Stimulated activated effector memory CD8-positive, alpha-beta T cell treated with anti-CD3 and anti-CD28 coated beads, Interleukin-12 subunit alpha, Interleukin-12 subunit beta, amount 100 ng/mL, for 72 hours (primary cell): Measurements from ENCODE around the gene ZDHHC18.
"Not testable (repeated sequence)": the region's sequence is repeated elsewhere in the genome, so short reads cannot be mapped to it uniquely, and the experiment has no call there.

ENCODE experiments used
- ATAC-seq: fragments of 150-1000 bp; cut with Tn5 transposase; 2 replicates; pipeline ENCODE4 v1.10.0; 2021
- DNase-seq, 2 donors: peaks; one replicate each; pipeline ENCODE4 v3.0.0; 2021 to 2022; ENCODE audit warnings: low spot score in 2 of 2
- H3K27ac Mint-ChIP-seq: one replicate; pipeline ENCODE4 v1.8.0; 2022; ENCODE audit warnings: mild to moderate bottlenecking, mixed read lengths
- H3K36me3 Mint-ChIP-seq: one replicate; pipeline ENCODE4 v1.8.0; 2022; ENCODE audit warnings: mild to moderate bottlenecking, mixed read lengths
- H3K4me1 Mint-ChIP-seq: one replicate; pipeline ENCODE4 v1.8.0; 2022; ENCODE audit warnings: mixed read lengths
- H3K4me3 Mint-ChIP-seq: one replicate; pipeline ENCODE4 v1.8.0; 2022; ENCODE audit warnings: mild to moderate bottlenecking, mixed read lengths
- H3K9me3 Mint-ChIP-seq: one replicate; pipeline ENCODE4 v1.8.0; 2022; ENCODE audit warnings: mixed read lengths

ZDHHC18 gene

GRCh38 chr1:26838474-26839338 is 12.2 kb downstream of the ZDHHC18 start:
- Mint-ChIP-seq H3K36me3 (peaks cover 100% of the 10 kb centered on the region), H3K4me1 (peaks cover 37% of the 10 kb centered on the region), H3K27ac (peak overlapping the region; percentile 93), H3K4me3 (peak overlapping the region; percentile 51), H3K9me3 (no peaks in the 10 kb centered on the region)
- ATAC-seq (peak; percentile 99), DNase-seq (peak; percentile 54 to 84)

DNA sequence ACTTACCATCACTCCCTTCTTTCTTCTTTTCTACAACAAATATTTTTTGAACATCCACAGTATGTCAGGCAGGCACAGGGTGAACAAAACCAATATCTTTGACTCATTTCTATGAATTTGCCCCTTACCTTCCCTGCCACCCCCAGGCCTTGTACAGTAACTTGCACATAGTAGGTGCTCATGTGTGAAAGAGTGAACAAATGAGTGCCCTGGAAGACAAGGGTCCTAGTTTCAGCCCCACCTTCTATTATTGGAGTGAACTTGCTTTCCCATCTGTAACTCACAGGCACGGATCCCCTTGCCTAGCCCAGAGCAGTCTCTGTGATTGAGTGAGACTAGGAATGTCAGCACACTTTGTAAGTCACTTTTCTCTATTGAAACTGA is 12.8 kb downstream of the ZDHHC18 start:
- Mint-ChIP-seq H3K9me3 (no peaks in the 10 kb centered on the region), H3K36me3 (peaks cover 100% of the 10 kb centered on the region), H3K4me3 (peak overlapping the region; percentile 51), H3K27ac (peak overlapping the region; percentile 93), H3K4me1 (peaks cover 31% of the 10 kb centered on the region)
- DNase-seq = no peak
- peak; percentile 1 for ATAC-seq

- H3K4me1 Mint-ChIP-seq = peaks cover 26% of the 10 kb centered on the region
- no peak for DNase-seq
- peak overlapping the region; percentile 93 for H3K27ac Mint-ChIP-seq
- H3K9me3 Mint-ChIP-seq = no peaks in the 10 kb centered on the region
- peaks cover 100% of the 10 kb centered on the region for H3K36me3 Mint-ChIP-seq
- H3K4me3 Mint-ChIP-seq = peak overlapping the region; percentile 51
- no peak for ATAC-seq
Observed at GRCh38 chr1:26839779-26840178, 13.3 kb downstream of the ZDHHC18 start.

DNA sequence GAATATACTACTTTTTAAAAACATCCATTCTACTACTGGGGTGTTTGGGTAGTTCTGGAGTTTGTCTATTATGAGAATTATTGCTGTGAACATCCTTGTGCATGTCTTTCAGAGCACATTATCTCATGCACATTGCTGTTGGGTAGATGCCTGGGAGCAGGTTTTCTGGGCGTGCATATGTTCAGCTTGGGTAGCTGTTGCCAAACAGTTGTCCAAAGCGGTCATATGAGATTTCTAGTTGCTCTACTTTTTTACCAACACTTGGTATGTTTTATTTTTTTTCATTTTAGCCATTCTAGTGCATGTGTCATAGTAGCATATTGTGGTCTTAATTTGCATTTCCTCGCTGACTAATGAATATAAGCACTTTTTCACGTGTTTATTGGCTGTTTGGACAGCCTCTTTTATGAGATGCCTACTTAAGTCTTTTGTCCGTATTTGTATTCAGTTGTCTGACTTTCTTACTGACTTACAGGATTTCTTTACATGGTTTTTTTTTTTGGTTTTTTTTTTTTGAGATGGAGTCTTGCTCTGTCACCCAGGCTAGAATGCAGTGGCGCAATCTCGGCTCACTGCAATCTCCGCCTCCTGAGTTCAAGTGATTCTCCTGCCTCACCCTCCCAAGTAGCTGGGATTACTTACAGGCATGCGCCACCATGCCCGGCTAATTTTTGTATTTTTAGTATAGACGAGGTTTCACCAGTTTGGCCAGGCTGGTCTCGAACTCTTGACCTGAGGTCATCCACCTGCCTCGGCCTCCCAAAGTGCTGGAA is 18.1 kb downstream of the ZDHHC18 start:
- ATAC-seq (no peak), DNase-seq (no peak)
- Mint-ChIP-seq H3K4me1 (peaks cover 13% of the 10 kb centered on the region), H3K36me3 (peaks cover 100% of the 10 kb centered on the region), H3K27ac (no peak overlapping the region), H3K9me3 (no peaks in the 10 kb centered on the region), H3K4me3 (no peak overlapping the region)

- not testable (repeated sequence) for H3K9me3 Mint-ChIP-seq, ATAC-seq, H3K4me3 Mint-ChIP-seq, DNase-seq
- H3K27ac Mint-ChIP-seq = peak overlapping the region; percentile 59
- peaks cover 100% of the 10 kb centered on the region for H3K36me3 Mint-ChIP-seq
- H3K4me1 Mint-ChIP-seq = peaks cover 25% of the 10 kb centered on the region
Observed at GRCh38 chr1:26847826-26848225, 21.3 kb downstream of the ZDHHC18 start.

DNA sequence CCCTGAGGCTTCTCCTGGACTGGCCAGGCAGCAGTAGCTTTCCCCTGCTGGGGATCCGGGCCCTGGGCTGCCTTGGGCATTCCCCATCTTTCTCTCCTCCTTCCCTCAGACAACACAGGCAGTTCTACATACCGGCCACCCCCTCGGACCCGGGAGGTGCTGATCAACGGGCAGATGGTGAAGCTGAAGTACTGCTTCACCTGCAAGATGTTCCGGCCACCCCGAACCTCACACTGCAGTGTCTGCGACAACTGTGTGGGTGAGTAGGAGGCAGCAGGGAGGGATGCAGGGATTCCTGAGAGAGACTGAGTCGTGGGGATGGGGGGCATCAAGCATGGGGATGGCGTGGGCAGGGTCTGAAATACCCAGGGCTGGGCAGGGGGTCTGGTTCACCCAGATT is 22.0 kb downstream of the ZDHHC18 start:
- ATAC-seq (no peak), DNase-seq (no peak)
- H3K4me1 Mint-ChIP-seq = peaks cover 28% of the 10 kb centered on the region
- H3K4me3 Mint-ChIP-seq = no peak overlapping the region
- H3K27ac Mint-ChIP-seq = peak overlapping the region; percentile 59
- peaks cover 100% of the 10 kb centered on the region for H3K36me3 Mint-ChIP-seq
- no peaks in the 10 kb centered on the region for H3K9me3 Mint-ChIP-seq

GRCh38 chr1:26848941-26849774 is 22.7 kb downstream of the ZDHHC18 start:
- ATAC-seq (no peak), DNase-seq (no peak)
- peaks cover 100% of the 10 kb centered on the region for H3K36me3 Mint-ChIP-seq
- peak overlapping the region; percentile 59 for H3K27ac Mint-ChIP-seq
- no peaks in the 10 kb centered on the region for H3K9me3 Mint-ChIP-seq
- H3K4me1 Mint-ChIP-seq = peaks cover 28% of the 10 kb centered on the region
- no peak overlapping the region for H3K4me3 Mint-ChIP-seq

DNA sequence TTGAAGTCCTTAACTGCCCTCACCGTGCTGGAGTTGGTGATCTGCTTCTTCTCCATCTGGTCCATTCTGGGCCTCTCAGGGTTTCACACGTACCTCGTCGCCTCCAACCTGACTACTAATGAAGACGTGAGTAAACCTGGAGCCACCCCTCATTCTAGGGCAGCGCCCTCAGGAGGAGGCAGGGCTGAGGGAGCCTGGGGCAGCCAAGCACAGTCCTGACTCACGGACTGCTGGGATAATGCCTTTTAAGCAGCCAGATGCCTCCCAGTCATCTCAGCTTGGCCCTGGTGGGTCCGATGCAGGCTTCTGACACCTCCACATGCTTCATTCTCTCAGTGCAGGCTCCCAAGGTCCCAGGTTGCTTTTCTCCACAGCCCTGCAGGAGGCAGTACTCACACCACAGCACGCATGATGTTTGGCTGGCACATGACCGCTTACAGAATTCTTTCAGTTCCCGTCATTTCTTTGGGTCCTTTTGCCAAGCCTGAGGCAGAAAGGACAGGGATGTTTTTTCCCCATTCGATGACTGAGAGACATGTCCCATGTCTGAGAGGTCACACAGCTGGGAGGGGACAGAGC is 24.7 kb downstream of the ZDHHC18 start:
- ATAC-seq (no peak), DNase-seq (no peak)
- Mint-ChIP-seq H3K27ac (peak overlapping the region; percentile 24), H3K4me1 (peaks cover 28% of the 10 kb centered on the region), H3K36me3 (peaks cover 100% of the 10 kb centered on the region), H3K4me3 (no peak overlapping the region), H3K9me3 (no peaks in the 10 kb centered on the region)

- no peak overlapping the region for H3K4me3 Mint-ChIP-seq
- DNase-seq (no peak), ATAC-seq (no peak)
- H3K27ac Mint-ChIP-seq = peak overlapping the region; percentile 24
- H3K36me3 Mint-ChIP-seq = peaks cover 100% of the 10 kb centered on the region
- H3K9me3 Mint-ChIP-seq = no peaks in the 10 kb centered on the region
- H3K4me1 Mint-ChIP-seq = peaks cover 30% of the 10 kb centered on the region
Observed at GRCh38 chr1:26852701-26853100, 26.2 kb downstream of the ZDHHC18 start.

DNA sequence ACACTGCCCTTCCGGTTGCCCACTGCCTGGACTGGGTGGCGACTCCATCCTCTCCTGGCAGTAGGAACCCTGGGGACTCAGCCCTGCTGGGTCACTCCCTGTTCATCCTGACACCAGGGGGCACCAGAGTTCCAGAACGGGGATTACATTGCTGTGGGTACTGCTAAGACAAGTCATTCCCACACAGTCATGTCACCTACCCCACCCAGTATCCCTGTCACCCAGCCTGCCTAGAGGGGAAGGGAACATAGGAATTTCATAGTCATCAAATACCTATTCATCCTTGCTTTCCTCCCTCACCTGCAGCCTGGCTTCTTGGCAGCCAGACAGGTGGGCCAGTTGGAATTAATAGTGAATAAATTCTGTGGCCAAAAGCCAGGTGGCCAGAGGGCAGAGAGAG is 26.7 kb downstream of the ZDHHC18 start:
- peak; percentile 82 for ATAC-seq
- H3K4me1 Mint-ChIP-seq = peaks cover 28% of the 10 kb centered on the region
- H3K4me3 Mint-ChIP-seq = no peak overlapping the region
- peak overlapping the region; percentile 24 for H3K27ac Mint-ChIP-seq
- DNase-seq = peak; percentile 53 to 85
- H3K36me3 Mint-ChIP-seq = peaks cover 97% of the 10 kb centered on the region
- H3K9me3 Mint-ChIP-seq = no peaks in the 10 kb centered on the region

GRCh38 chr1:26853600-26853999 is 27.1 kb downstream of the ZDHHC18 start:
- Mint-ChIP-seq H3K9me3 (no peaks in the 10 kb centered on the region), H3K4me3 (no peak overlapping the region), H3K36me3 (peaks cover 95% of the 10 kb centered on the region), H3K4me1 (peaks cover 24% of the 10 kb centered on the region), H3K27ac (no peak overlapping the region)
- DNase-seq = no peak
- no peak for ATAC-seq

- ATAC-seq = no peak
Observed at GRCh38 chr1:26854906-26855305, 28.4 kb downstream of the ZDHHC18 start.

DNA sequence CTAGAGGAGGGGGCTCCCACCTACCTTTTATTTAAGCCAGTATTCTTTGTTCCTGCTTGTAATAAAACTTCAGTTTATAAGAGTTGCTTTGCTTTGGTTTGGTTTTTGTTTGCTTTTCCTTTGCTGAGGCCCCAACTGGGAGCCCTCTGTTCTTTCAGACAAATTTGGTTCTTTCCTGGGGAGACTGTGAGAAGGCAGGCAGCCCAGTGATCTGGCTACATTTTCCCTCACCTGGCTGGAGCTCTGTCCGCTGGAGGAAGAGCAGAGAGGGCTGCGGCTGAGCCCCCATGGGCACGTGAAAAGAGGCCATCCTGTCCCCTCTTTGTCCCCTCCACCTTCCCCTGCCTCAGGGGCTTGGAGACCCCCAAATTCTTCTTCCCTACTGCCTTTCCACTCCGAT is 29.1 kb downstream of the ZDHHC18 start:
- Mint-ChIP-seq H3K4me1 (peaks cover 22% of the 10 kb centered on the region), H3K4me3 (no peak overlapping the region), H3K9me3 (no peaks in the 10 kb centered on the region), H3K27ac (peak overlapping the region; percentile 82), H3K36me3 (peaks cover 85% of the 10 kb centered on the region)
- no peak for ATAC-seq
- no peak for DNase-seq

More at GRCh38 chr1:26854906-26855305, 28.4 kb downstream of the ZDHHC18 start:
- Mint-ChIP-seq H3K36me3 (peaks cover 92% of the 10 kb centered on the region), H3K9me3 (no peaks in the 10 kb centered on the region), H3K4me3 (no peak overlapping the region), H3K27ac (peak overlapping the region; percentile 73), H3K4me1 (peaks cover 22% of the 10 kb centered on the region)
- no peak for DNase-seq

- Mint-ChIP-seq H3K4me1 (peaks cover 25% of the 10 kb centered on the region), H3K36me3 (peaks cover 80% of the 10 kb centered on the region), H3K9me3 (no peaks in the 10 kb centered on the region), H3K4me3 (no peak overlapping the region), H3K27ac (peak overlapping the region; percentile 82)
- ATAC-seq = no peak
- DNase-seq = no peak
Observed at GRCh38 chr1:26856181-26856580, 29.7 kb downstream of the ZDHHC18 start.
